ENCODE results near the gene NUDT21.

Gene NUDT21

GRCh38 chr16:56417138-56417537, 34.0 kb downstream of the NUDT21 start:
- no peak overlapping the region for H3K27ac ChIP-seq
- no peak for TF ChIP-seq ZFX (IDR thresholded peaks at IDR 0.05; ENCODE audit: borderline replicate concordance)
- TF ChIP-seq, protein P1, sequence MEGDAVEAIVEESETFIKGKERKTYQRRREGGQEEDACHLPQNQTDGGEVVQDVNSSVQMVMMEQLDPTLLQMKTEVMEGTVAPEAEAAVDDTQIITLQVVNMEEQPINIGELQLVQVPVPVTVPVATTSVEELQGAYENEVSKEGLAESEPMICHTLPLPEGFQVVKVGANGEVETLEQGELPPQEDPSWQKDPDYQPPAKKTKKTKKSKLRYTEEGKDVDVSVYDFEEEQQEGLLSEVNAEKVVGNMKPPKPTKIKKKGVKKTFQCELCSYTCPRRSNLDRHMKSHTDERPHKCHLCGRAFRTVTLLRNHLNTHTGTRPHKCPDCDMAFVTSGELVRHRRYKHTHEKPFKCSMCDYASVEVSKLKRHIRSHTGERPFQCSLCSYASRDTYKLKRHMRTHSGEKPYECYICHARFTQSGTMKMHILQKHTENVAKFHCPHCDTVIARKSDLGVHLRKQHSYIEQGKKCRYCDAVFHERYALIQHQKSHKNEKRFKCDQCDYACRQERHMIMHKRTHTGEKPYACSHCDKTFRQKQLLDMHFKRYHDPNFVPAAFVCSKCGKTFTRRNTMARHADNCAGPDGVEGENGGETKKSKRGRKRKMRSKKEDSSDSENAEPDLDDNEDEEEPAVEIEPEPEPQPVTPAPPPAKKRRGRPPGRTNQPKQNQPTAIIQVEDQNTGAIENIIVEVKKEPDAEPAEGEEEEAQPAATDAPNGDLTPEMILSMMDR (IDR thresholded peaks at IDR 0.05) = no peak

GRCh38 chr16:56415875-56416274, 35.3 kb downstream of the NUDT21 start:
- H3K27ac ChIP-seq = no peak overlapping the region
- TF ChIP-seq ZFX (IDR thresholded peaks at IDR 0.05; ENCODE audit: borderline replicate concordance) = no peak
- TF ChIP-seq, protein P1 (IDR thresholded peaks at IDR 0.05) = no peak

DNA sequence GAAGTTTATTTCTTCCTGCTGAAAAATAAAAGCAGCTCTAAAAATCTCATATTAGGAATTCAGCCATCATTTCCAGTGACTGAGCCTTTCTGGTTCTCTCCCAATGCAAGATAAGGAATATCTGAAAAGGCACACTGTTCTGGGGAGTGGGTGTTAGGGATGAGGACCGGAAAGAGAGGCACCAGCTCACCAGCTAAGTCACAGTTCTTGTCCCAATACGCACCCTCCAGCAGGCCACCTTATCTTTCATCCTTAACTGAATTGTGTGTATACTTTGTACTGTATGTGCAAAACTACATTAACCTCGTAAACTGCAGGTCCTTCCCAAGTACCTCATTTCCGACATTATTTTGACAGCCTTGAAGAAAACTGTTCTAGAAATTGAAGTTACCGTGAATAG, 36.8 kb downstream of the NUDT21 start:
- TF ChIP-seq, protein P1 (IDR thresholded peaks at IDR 0.05) = no peak
- TF ChIP-seq ZFX (IDR thresholded peaks at IDR 0.05; ENCODE audit: borderline replicate concordance) = no peak
- H3K27ac ChIP-seq = no peak overlapping the region

DNA sequence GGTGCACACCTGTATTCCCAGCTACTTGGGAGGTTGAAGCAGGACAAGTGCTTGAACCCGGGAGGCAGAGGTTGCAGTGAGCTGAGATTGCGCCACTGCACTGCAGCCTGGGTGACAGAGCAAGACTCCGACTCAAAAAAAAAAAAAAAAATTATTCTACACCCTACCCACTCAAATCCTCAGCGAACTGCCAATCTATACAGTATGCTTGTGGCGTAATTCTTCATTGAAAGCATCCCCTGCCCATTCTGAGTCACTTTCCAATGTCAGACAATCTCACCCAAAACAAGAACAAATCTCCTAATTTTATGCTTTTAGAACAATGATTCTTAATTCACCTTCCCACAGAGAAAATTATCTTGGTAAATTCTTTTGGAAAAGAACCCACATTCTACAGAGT, 37.8 kb downstream of the NUDT21 start:
- TF ChIP-seq, protein P1 (IDR thresholded peaks at IDR 0.05) = no peak
- no peak for TF ChIP-seq ZFX (IDR thresholded peaks at IDR 0.05; ENCODE audit: borderline replicate concordance)
- H3K27ac ChIP-seq = no peak overlapping the region

DNA sequence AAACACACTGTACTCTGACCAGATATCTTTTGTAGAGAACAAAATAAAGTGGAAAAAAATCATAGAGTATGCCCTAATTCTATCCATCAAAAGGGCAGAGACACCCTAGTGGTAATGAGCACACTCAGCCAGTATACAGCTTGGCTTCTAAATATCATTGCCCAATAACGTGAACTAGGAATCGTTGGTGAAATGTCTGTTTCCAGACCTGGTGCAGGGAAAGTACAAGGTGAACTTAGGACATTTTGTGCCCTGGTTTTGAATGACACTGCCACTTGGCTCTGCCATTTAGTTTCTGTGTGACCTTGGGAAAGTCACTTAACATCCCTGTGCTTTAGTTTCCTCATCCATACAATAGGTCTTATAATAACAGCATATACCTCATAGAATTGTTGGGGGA, 39.5 kb downstream of the NUDT21 start:
- no peak for TF ChIP-seq ZFX (IDR thresholded peaks at IDR 0.05; ENCODE audit: borderline replicate concordance)
- TF ChIP-seq, protein P1 (IDR thresholded peaks at IDR 0.05) = no peak
- H3K27ac ChIP-seq = no peak overlapping the region

DNA sequence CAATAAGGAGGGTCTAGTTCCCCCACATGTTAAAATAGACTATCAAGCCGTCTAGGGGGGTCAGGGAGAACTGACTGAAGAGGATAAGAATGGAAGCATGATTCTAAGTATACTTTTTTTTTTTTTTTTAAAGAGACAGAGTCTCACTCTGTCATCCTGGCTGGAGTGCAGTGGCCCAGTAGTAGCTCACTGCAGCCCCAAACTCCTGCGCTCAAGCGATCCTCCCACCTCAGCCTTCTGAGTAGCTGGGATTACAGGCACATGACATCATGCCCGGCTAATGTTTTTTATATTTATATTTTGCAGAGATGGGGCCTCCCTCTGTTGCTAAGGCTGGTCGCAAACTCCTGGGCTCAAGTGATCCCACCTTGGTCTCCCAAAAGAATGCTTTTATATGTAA, 40.0 kb downstream of the NUDT21 start:
- no peak overlapping the region for H3K27ac ChIP-seq
- TF ChIP-seq, protein P1 (IDR thresholded peaks at IDR 0.05) = no peak
- no peak for TF ChIP-seq ZFX (IDR thresholded peaks at IDR 0.05; ENCODE audit: borderline replicate concordance)

DNA sequence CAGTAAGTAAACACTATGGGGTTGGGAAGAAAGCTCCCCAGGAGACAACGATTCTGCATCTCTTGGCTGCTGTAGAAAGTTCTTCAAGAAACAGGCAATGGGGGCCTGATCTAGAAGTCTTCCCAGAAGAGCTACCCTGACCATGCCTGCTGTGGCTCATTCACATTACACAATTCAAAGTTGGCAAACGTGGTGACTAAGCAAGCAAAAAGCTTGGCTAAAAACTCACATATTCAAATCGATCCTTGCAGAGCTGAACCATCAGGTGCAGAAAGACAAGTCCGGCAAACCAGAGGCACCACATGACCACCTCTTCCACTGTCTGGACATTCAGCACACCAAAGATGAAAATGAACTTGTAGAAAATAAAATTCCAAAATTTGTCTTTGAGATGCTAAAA, 41.9 kb downstream of the NUDT21 start:
- no peak for TF ChIP-seq ZFX (IDR thresholded peaks at IDR 0.05; ENCODE audit: borderline replicate concordance)
- 0 out of 2 replicates have a peak overlapping the region, but pooled peaks have one; percentile 14 for H3K27ac ChIP-seq
